OCI-LY1 (cell line): ENCODE measurements around the gene GCM1.

ENCODE experiments used
- H2AFZ ChIP-seq: fragments of 200-600 bp; sonication (generic), shearing (Covaris generic); 2 replicates; pipeline ENCODE4 v1.6.0; 2014; ENCODE audit warnings: antibody characterized with exemption, mild to moderate bottlenecking, low read length
- H3F3A ChIP-seq: fragments of 200-600 bp; sonication (generic), shearing (Covaris generic); 2 replicates; pipeline ENCODE4 v1.6.0; 2014; ENCODE audit warnings: mild to moderate bottlenecking, antibody characterized with exemption, low read length, moderate library complexity; ENCODE audit not compliant: insufficient read depth
- H3K27ac ChIP-seq: fragments of 200-600 bp; sonication (generic); 2 replicates; pipeline ENCODE4 v1.5.1; 2014; ENCODE audit warnings: low read length, mixed run types, mild to moderate bottlenecking, low read depth; ENCODE audit not compliant: poor library complexity, severe bottlenecking
- H3K27me3 ChIP-seq: fragments of 200-600 bp; sonication (generic); 2 replicates; pipeline ENCODE4 v1.6.0; 2014; ENCODE audit warnings: antibody characterized with exemption, mild to moderate bottlenecking, low read length, moderate library complexity; ENCODE audit not compliant: insufficient read depth
- H3K36me3 ChIP-seq: fragments of 200-600 bp; sonication (generic); 2 replicates; pipeline ENCODE4 v1.6.1; 2014; ENCODE audit warnings: mild to moderate bottlenecking, antibody characterized with exemption, low read length, moderate library complexity, mixed read lengths; ENCODE audit not compliant: insufficient read depth
- H3K4me1 ChIP-seq: fragments of 200-600 bp; sonication (generic); 2 replicates; pipeline ENCODE4 v1.5.1; 2014; ENCODE audit warnings: mild to moderate bottlenecking, low read length, moderate library complexity; ENCODE audit not compliant: insufficient read depth, severe bottlenecking
- H3K4me2 ChIP-seq: fragments of 200-600 bp; sonication (generic), shearing (Covaris generic); 2 replicates; pipeline ENCODE4 v1.6.1; 2014; ENCODE audit warnings: low read length
- H3K4me3 ChIP-seq: fragments of 200-600 bp; sonication (generic); 2 replicates; pipeline ENCODE4 v1.5.1; 2014; ENCODE audit warnings: low read length, low read depth, mild to moderate bottlenecking, mixed read lengths; ENCODE audit not compliant: poor library complexity, severe bottlenecking
- H3K79me2 ChIP-seq: fragments of 200-600 bp; shearing (Covaris generic); 2 replicates; pipeline ENCODE4 v1.6.1; 2016; ENCODE audit warnings: mixed run types, low read length, mixed read lengths; ENCODE audit not compliant: insufficient read depth
- H3K9ac ChIP-seq: fragments of 200-600 bp; sonication (generic), shearing (Covaris generic); 2 replicates; pipeline ENCODE4 v1.6.1; 2014; ENCODE audit warnings: mild to moderate bottlenecking, low read length, mixed read lengths
- H3K9me2 ChIP-seq: fragments of 200-600 bp; sonication (generic), shearing (Covaris generic); 2 replicates; pipeline ENCODE4 v1.6.1; 2014; ENCODE audit warnings: low read depth, mild to moderate bottlenecking, low read length, mixed read lengths
- H3K9me3 ChIP-seq: fragments of 200-600 bp; shearing (Covaris generic); 2 replicates; pipeline ENCODE4 v1.6.1; 2014; ENCODE audit warnings: low read length, mixed read lengths
- H4K20me1 ChIP-seq: fragments of 200-600 bp; sonication (generic), shearing (Covaris generic); 2 replicates; pipeline ENCODE4 v1.6.0; 2016; ENCODE audit warnings: mild to moderate bottlenecking, low read length; ENCODE audit not compliant: insufficient read depth
- EZH2 ChIP-seq: fragments of 200-600 bp; sonication (generic), shearing (Covaris generic); IDR thresholded peaks from 2 replicates; pipeline ENCODE4 v1.8.0; 2017; ENCODE audit warnings: borderline replicate concordance, mixed run types, mild to moderate bottlenecking, antibody characterized with exemption, low read length, moderate library complexity, mixed read lengths
- TF ChIP-seq, protein P1 (sequence below): fragments of 200-600 bp; sonication (generic), shearing (Covaris generic); IDR thresholded peaks from 2 replicates; pipeline ENCODE4 v1.5.1; 2017; ENCODE audit warnings: mild to moderate bottlenecking, antibody characterized with exemption, low read length, moderate library complexity, mixed read lengths

GCM1 gene

GRCh38 chr6:53115113-53115512 is 33.5 kb downstream of the GCM1 start:
- H3K27me3 ChIP-seq, result no peaks in the 10 kb centered on the region
- H3K4me3 ChIP-seq, result no peak overlapping the region
- H4K20me1 ChIP-seq, result no peaks in the 10 kb centered on the region
- no peaks in the 10 kb centered on the region for H3K9me3 ChIP-seq
- TF ChIP-seq, protein P1, sequence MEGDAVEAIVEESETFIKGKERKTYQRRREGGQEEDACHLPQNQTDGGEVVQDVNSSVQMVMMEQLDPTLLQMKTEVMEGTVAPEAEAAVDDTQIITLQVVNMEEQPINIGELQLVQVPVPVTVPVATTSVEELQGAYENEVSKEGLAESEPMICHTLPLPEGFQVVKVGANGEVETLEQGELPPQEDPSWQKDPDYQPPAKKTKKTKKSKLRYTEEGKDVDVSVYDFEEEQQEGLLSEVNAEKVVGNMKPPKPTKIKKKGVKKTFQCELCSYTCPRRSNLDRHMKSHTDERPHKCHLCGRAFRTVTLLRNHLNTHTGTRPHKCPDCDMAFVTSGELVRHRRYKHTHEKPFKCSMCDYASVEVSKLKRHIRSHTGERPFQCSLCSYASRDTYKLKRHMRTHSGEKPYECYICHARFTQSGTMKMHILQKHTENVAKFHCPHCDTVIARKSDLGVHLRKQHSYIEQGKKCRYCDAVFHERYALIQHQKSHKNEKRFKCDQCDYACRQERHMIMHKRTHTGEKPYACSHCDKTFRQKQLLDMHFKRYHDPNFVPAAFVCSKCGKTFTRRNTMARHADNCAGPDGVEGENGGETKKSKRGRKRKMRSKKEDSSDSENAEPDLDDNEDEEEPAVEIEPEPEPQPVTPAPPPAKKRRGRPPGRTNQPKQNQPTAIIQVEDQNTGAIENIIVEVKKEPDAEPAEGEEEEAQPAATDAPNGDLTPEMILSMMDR, result no peak
- no peak for TF ChIP-seq EZH2
- H3K9ac ChIP-seq, result no peak overlapping the region
- H3F3A ChIP-seq, result no peaks in the 10 kb centered on the region
- H3K9me2 ChIP-seq, result no peaks in the 10 kb centered on the region
- H3K36me3 ChIP-seq, result no peaks in the 10 kb centered on the region
- no peak overlapping the region for H2AFZ ChIP-seq
- no peak overlapping the region for H3K27ac ChIP-seq
- no peak overlapping the region for H3K4me2 ChIP-seq
- H3K79me2 ChIP-seq, result no peaks in the 10 kb centered on the region
- H3K4me1 ChIP-seq, result no peaks in the 10 kb centered on the region

GRCh38 chr6:53113742-53114141 is 34.9 kb downstream of the GCM1 start:
- Histone ChIP-seq H3K9me2 (no peaks in the 10 kb centered on the region), H3F3A (no peaks in the 10 kb centered on the region), H2AFZ (no peak overlapping the region), H3K36me3 (no peaks in the 10 kb centered on the region), H3K4me3 (no peak overlapping the region), H4K20me1 (no peaks in the 10 kb centered on the region), H3K4me2 (no peak overlapping the region), H3K27ac (no peak overlapping the region), H3K27me3 (no peaks in the 10 kb centered on the region), H3K79me2 (no peaks in the 10 kb centered on the region), H3K4me1 (no peaks in the 10 kb centered on the region), H3K9ac (no peak overlapping the region), H3K9me3 (no peaks in the 10 kb centered on the region)
- no peak for TF ChIP-seq EZH2
- TF ChIP-seq, protein P1, result no peak

- no peak overlapping the region for H3K4me3 ChIP-seq
- H2AFZ ChIP-seq, result no peak overlapping the region
- H3K4me2 ChIP-seq, result no peak overlapping the region
- no peaks in the 10 kb centered on the region for H4K20me1 ChIP-seq
- no peaks in the 10 kb centered on the region for H3K9me3 ChIP-seq
- H3K27ac ChIP-seq, result no peak overlapping the region
- TF ChIP-seq, protein P1, result no peak
- TF ChIP-seq EZH2, result no peak
- H3K4me1 ChIP-seq, result no peaks in the 10 kb centered on the region
- no peaks in the 10 kb centered on the region for H3K79me2 ChIP-seq
- no peaks in the 10 kb centered on the region for H3K36me3 ChIP-seq
- no peak overlapping the region for H3K9ac ChIP-seq
- no peaks in the 10 kb centered on the region for H3K27me3 ChIP-seq
- no peaks in the 10 kb centered on the region for H3K9me2 ChIP-seq
- H3F3A ChIP-seq, result no peaks in the 10 kb centered on the region
Observed at GRCh38 chr6:53112871-53113270, 35.8 kb downstream of the GCM1 start.
